K562 (cell line): ENCODE results near the gene IGF2. TPM values are rescaled to one million over a fixed set of nuclear protein-coding genes. Genes with fewer than 3 reads are reported as not detected.

Source experiments
- ATAC-seq: fragments of 200-7000 bp; cut with Tn5 transposase; 3 replicates; pipeline ENCODE4 v1.9.1; 2020; ENCODE audit warnings: moderate library complexity
- BruUV-seq: library from RNA; stranded (reverse); fragments of 400-500 nt; replicated peaks from 2 replicates; lab custom pipeline; 2021; lab: Mats Ljungman, UMichigan
- CTCF ChIA-PET: fragments of 300-600 bp; formaldehyde crosslinking; extraction: SDS; loops from one replicate; lab custom pipeline; 2021; ENCODE audit warnings: low intra/inter-chr PET ratio; lab: Yijun Ruan, JAX
- POLR2A ChIA-PET: fragments of 300-600, 350-650 bp; sonication (Branson Sonifier 250); formaldehyde crosslinking; extraction: SDS; loops from one replicate; lab custom pipeline; 2021; ENCODE audit warnings: antibody characterized with exemption, inconsistent platforms; lab: Yijun Ruan, JAX
- DNase-seq, 4 experiments: peaks; one replicate each; pipeline versions ENCODE4 v3.0.0 to v3.0.0-alpha.2; 2011 to 2018; ENCODE audit warnings: low spot score in 3 of 4, mixed read lengths in 3 of 4; ENCODE audit errors: extremely low read depth in 1 of 4
- FAIRE-seq: peaks from 2 replicates; lab custom pipeline; 2011; peaks lifted over from hg19 to GRCh38; lab: Jason Lieb, UNC
- H2AFZ ChIP-seq: 2 replicates; pipeline ENCODE4 v1.6.0; 2011; ENCODE audit warnings: low read depth, low read length, control low read depth, inconsistent platforms
- H3K27ac ChIP-seq: fragments of 200-600 bp; 3 replicates; pipeline ENCODE4 v1.8.0; 2011; ENCODE audit warnings: low read depth, mild to moderate bottlenecking, control low read depth, inconsistent platforms, low read length, moderate library complexity, mixed read lengths; ENCODE audit errors: extremely low read depth
- H3K27me3 ChIP-seq, 2 experiments: fragments of 300-600 bp in 1 of 2; 2 replicates in 1 of 2; 3 replicates in 1 of 2; pipeline versions ENCODE4 v1.6.0 to v1.8.0; 2011; ENCODE audit warnings: inconsistent platforms in 2 of 2, low read length in 2 of 2, mild to moderate bottlenecking in 1 of 2, mixed read lengths in 1 of 2, moderate library complexity in 1 of 2; ENCODE audit not compliant: control insufficient read depth in 2 of 2, insufficient read depth in 2 of 2
- H3K36me3 ChIP-seq: fragments of 300-600 bp; 3 replicates; pipeline ENCODE4 v1.8.0; 2011; ENCODE audit warnings: mild to moderate bottlenecking, low read length, inconsistent platforms; ENCODE audit not compliant: control insufficient read depth, insufficient read depth
- H3K4me1 ChIP-seq, 2 experiments: fragments of 200-600 bp in 1 of 2; replicated peaks in 1 of 2; 2 replicates in 1 of 2; 3 replicates in 1 of 2; pipeline versions ENCODE4 v1.5.1 to v1.8.0; 2011; ENCODE audit warnings: inconsistent platforms in 2 of 2, low read length in 2 of 2, mild to moderate bottlenecking in 1 of 2, mixed read lengths in 1 of 2, moderate library complexity in 1 of 2; ENCODE audit not compliant: control insufficient read depth in 2 of 2, insufficient read depth in 2 of 2
- H3K4me2 ChIP-seq: 2 replicates; pipeline ENCODE4 v1.6.1; 2011; ENCODE audit warnings: low read length, control low read depth, inconsistent platforms, mixed read lengths; ENCODE audit not compliant: insufficient read depth
- H3K4me3 ChIP-seq: fragments of 200-600 bp; sonication (generic), shearing (Covaris generic); 2 replicates; pipeline ENCODE4 v1.5.1; 2016; ENCODE audit warnings: control low read depth, inconsistent platforms
- H3K79me2 ChIP-seq: fragments of 200-600 bp; 3 replicates; pipeline ENCODE4 v1.8.0; 2011; ENCODE audit warnings: low read length, inconsistent platforms; ENCODE audit not compliant: control insufficient read depth, insufficient read depth
- H3K9ac ChIP-seq, 2 experiments: 2 replicates each; pipeline versions ENCODE4 v1.6.0 to v1.6.1; 2011; ENCODE audit warnings: low read depth in 2 of 2, low read length in 2 of 2, control low read depth in 1 of 2, inconsistent platforms in 1 of 2, mild to moderate bottlenecking in 1 of 2, mixed read lengths in 1 of 2; ENCODE audit not compliant: insufficient read depth in 1 of 2
- H3K9me1 ChIP-seq: one replicate; pipeline ENCODE4 v1.6.0; 2011; ENCODE audit warnings: inconsistent platforms, mild to moderate bottlenecking, low read length, moderate library complexity; ENCODE audit not compliant: control insufficient read depth, insufficient read depth
- H3K9me3 ChIP-seq: replicated peaks from 2 replicates; pipeline ENCODE4 v1.5.1; 2011; ENCODE audit warnings: low read depth, low read length, inconsistent platforms; ENCODE audit not compliant: control insufficient read depth, insufficient read depth
- H4K20me1 ChIP-seq: replicated peaks from 2 replicates; pipeline ENCODE4 v1.6.1; 2011; ENCODE audit warnings: low read length, inconsistent platforms, mixed read lengths; ENCODE audit not compliant: control insufficient read depth, insufficient read depth
- BRD9 ChIP-seq: fragments of 450-650 bp; IDR thresholded peaks from 2 replicates; pipeline ENCODE4 v1.6.1; 2018; ENCODE audit warnings: low read depth; ENCODE audit not compliant: partially characterized antibody
- CCNT2 ChIP-seq: IDR thresholded peaks from 2 replicates; pipeline ENCODE4 v1.6.1; 2011; ENCODE audit warnings: borderline replicate concordance, low read depth, mild to moderate bottlenecking, moderate library complexity, mixed read lengths, low read length; ENCODE audit not compliant: insufficient read length; ENCODE audit errors: extremely low read depth
- MBD2 ChIP-seq: sonication (generic); IDR thresholded peaks from 2 replicates; pipeline ENCODE4 v1.6.1; 2016; ENCODE audit warnings: low read depth, borderline replicate concordance
- MYBL2 ChIP-seq, 2 experiments: fragments of 450-650 bp in 1 of 2; sonication (generic) in 1 of 2; formaldehyde crosslinking in 1 of 2; IDR thresholded peaks; 2 replicates each; pipeline versions ENCODE4 v1.6.1 to v1.8.1; 2017 to 2022; ENCODE audit warnings: borderline replicate concordance in 1 of 2, inconsistent platforms in 1 of 2, low read depth in 1 of 2, mild to moderate bottlenecking in 1 of 2, missing genetic modification reagents in 1 of 2, moderate library complexity in 1 of 2
- PHB ChIP-seq: fragments of 250-450 bp; sonication (Bioruptor Pico); IDR thresholded peaks from 2 replicates; pipeline ENCODE4 v1.5.0; 2021
- RB1 ChIP-seq: fragments of 450-650 bp; IDR thresholded peaks from 2 replicates; pipeline ENCODE4 v1.6.1; 2017; ENCODE audit warnings: low read depth, mild to moderate bottlenecking
- TOE1 ChIP-seq, 2 experiments: fragments of 450-650 bp in 1 of 2; sonication (generic) in 1 of 2; formaldehyde crosslinking in 1 of 2; IDR thresholded peaks; 2 replicates each; pipeline versions ENCODE4 v1.7.1 to v1.8.0; 2016 to 2022; ENCODE audit warnings: borderline replicate concordance in 2 of 2, mild to moderate bottlenecking in 2 of 2, antibody characterized with exemption in 1 of 2, inconsistent platforms in 1 of 2, low read depth in 1 of 2, missing genetic modification reagents in 1 of 2, moderate library complexity in 1 of 2
- ZNF121 ChIP-seq: sonication (generic); formaldehyde crosslinking; conservative IDR thresholded peaks from 2 replicates; pipeline ENCODE4 v1.8.0; 2022; ENCODE audit warnings: missing genetic modification reagents
- WGBS: fragments of 100-300 bp; shearing (Covaris generic); methylation state at CpG from one replicate; pipeline ENCODE4 v1.1.6; 2016; ENCODE audit warnings: low coverage, mixed read lengths; ENCODE audit not compliant: insufficient coverage; ENCODE audit errors: missing lambda C conversion rate; 5-methylcytosine and 5-hydroxymethylcytosine counted together
- in situ Hi-C: fragments of 300-500 bp; cut with MboI; formaldehyde crosslinking; loops from 4 replicates; pipeline ENCODE4 v1.15.0; 2018; ENCODE audit warnings: inconsistent platforms, mixed read lengths
- intact Hi-C: fragments of 100-400 bp; cut with micrococcal nuclease; formaldehyde crosslinking; loops from 2 replicates; pipeline ENCODE4 v1.14.2; 2022
- polyA plus RNA-seq, 8 experiments: library from polyadenylated mRNA; depleted of rRNA in 4 of 8; stranded (reverse) in 5 of 8; unstranded in 3 of 8; fragments of >200 nt; fragmentation: Nextera tagmentation in 2 of 8; fragmentation: Illumina TruSeq in 1 of 8; extraction: Ambion mirVana in 2 of 8; extraction: Trizol in 1 of 8; gene quantifications; 2 replicates each; pipeline versions ENCODE4 v1.2.1 to v1.2.3, GENCODE V29; 2011 to 2014; ENCODE audit warnings: inconsistent platforms in 1 of 8, missing spikeins in 1 of 8
- total RNA-seq, 7 experiments: library from RNA; depleted of rRNA in 6 of 7; stranded (reverse); fragments of >200 nt in 6 of 7; fragmentation: Illumina TruSeq in 2 of 7; extraction: Trizol in 2 of 7; gene quantifications; 2 replicates each; pipeline versions ENCODE4 v1.2.1 to v1.2.3, GENCODE V29; 2011 to 2021; ENCODE audit warnings: low replicate concordance in 1 of 7

The IGF2 gene
- total and polyA plus RNA-seq, 9 of the 15 experiments (the other 6 are each of a cell fraction or from before 2014, with no cell fraction given), result 0.16 TPM; not detected in 8

- ATAC-seq (no peak), FAIRE-seq (no peak), DNase-seq (no peak)
- Histone ChIP-seq H3K4me1 (peaks cover 0 to 9% of the 10 kb centered on the region in 2 experiments; a peak in 1 of 5 replicates), H3K9me1 (no peaks in the 10 kb centered on the region), H3K79me2 (no peaks in the 10 kb centered on the region), H3K4me3 (no peak overlapping the region), H4K20me1 (no peaks in the 10 kb centered on the region), H3K4me2 (no peak overlapping the region), H3K9ac (no peak overlapping the region), H2AFZ (no peak overlapping the region), H3K9me3 (0 out of 2 replicates have a peak, but pooled peaks cover 3% of the 10 kb centered on the region), H3K27ac (no peak overlapping the region), H3K36me3 (no peaks in the 10 kb centered on the region), H3K27me3 (peaks cover 3 to 28% of the 10 kb centered on the region in 2 experiments; a peak in 3 of 5 replicates)
- no TSS peak for BruUV-seq
- ChIA-PET POLR2A (interaction anchor here (0.6 kb wide), 1 partner anchor 670 kb away, joined by 4 read pairs; no protein-coding TSS in a partner anchor), CTCF (interaction anchor here (0.6 kb wide), 1 partner anchor 192 kb away, joined by 6 read pairs; no protein-coding TSS in a partner anchor)
- 2% methylated on average over 17 of the region's 17 CpGs for WGBS
- intact Hi-C loops (no loop called here), in situ Hi-C loops (no loop called here)
- no peak for TF ChIP-seq ZNF121
- TF ChIP-seq BRD9, result no peak
- no peak for TF ChIP-seq TOE1 (IDR thresholded peaks at IDR 0.05; ENCODE audit: borderline replicate concordance)
- TF ChIP-seq TOE1 (CRISPR knock-in tag; IDR thresholded peaks at IDR 0.05; ENCODE audit: borderline replicate concordance, low read depth), result no peak
- no peak for TF ChIP-seq MYBL2 (IDR thresholded peaks at IDR 0.05; ENCODE audit: low read depth)
- TF ChIP-seq MYBL2 (CRISPR knock-in tag; IDR thresholded peaks at IDR 0.05; ENCODE audit: borderline replicate concordance), result no peak
- TF ChIP-seq RB1, result no peak
- no peak for TF ChIP-seq PHB (CRISPR knock-in tag)
- TF ChIP-seq MBD2, result no peak
- no peak for TF ChIP-seq CCNT2
Observed at GRCh38 chr11:2129308-2129698, 9.9 kb downstream of the IGF2 start.
